DND-41 (cell line): ENCODE measurements around the gene JAKMIP1.

ENCODE experiments used
- ATAC-seq: fragments of 200-7000 bp; cut with Tn5 transposase; 3 replicates; pipeline ENCODE4 v1.9.1; 2021; ENCODE audit warnings: low read depth; ENCODE audit not compliant: insufficient read depth
- DNase-seq: peaks from one replicate; pipeline ENCODE4 v3.0.0-alpha.2; 2020
- H2AFZ ChIP-seq: 2 replicates; pipeline ENCODE4 v1.6.0; 2012; ENCODE audit warnings: low read depth, low read length
- H3K27ac ChIP-seq: 2 replicates; pipeline ENCODE4 v1.5.1; 2012; ENCODE audit warnings: low read length, inconsistent platforms
- H3K27me3 ChIP-seq: fragments of 200-600 bp; sonication (generic); 2 replicates; pipeline ENCODE4 v1.6.0; 2012; ENCODE audit warnings: low read length, mild to moderate bottlenecking, inconsistent platforms; ENCODE audit not compliant: insufficient read depth, poor library complexity
- H3K36me3 ChIP-seq: 2 replicates; pipeline ENCODE4 v1.5.1; 2012; ENCODE audit warnings: low read length, inconsistent platforms; ENCODE audit not compliant: insufficient read depth
- H3K4me1 ChIP-seq: 2 replicates; pipeline ENCODE4 v1.5.1; 2012; ENCODE audit warnings: mild to moderate bottlenecking, low read length; ENCODE audit not compliant: insufficient read depth
- H3K4me2 ChIP-seq: 2 replicates; pipeline ENCODE4 v1.6.0; 2012; ENCODE audit warnings: mild to moderate bottlenecking, moderate library complexity, low read length, inconsistent platforms; ENCODE audit not compliant: insufficient read depth
- H3K4me3 ChIP-seq, 2 experiments: fragments of 200-600 bp in 1 of 2; shearing (Covaris generic) in 1 of 2; 2 replicates each; pipeline ENCODE4 v1.5.1; 2012 to 2016; ENCODE audit warnings: inconsistent platforms in 2 of 2, low read length in 2 of 2, mild to moderate bottlenecking in 2 of 2, low read depth in 1 of 2, moderate library complexity in 1 of 2
- H3K79me2 ChIP-seq: 2 replicates; pipeline ENCODE4 v1.6.0; 2012; ENCODE audit warnings: low read length, inconsistent platforms; ENCODE audit not compliant: insufficient read depth
- H3K9ac ChIP-seq: 2 replicates; pipeline ENCODE4 v1.6.0; 2012; ENCODE audit warnings: low read depth, mild to moderate bottlenecking, inconsistent platforms, low read length, moderate library complexity
- H3K9me3 ChIP-seq: 2 replicates; pipeline ENCODE4 v1.5.1; 2012; ENCODE audit warnings: low read length, moderate library complexity, mild to moderate bottlenecking, inconsistent platforms; ENCODE audit not compliant: insufficient read depth, severe bottlenecking
- H4K20me1 ChIP-seq: 2 replicates; pipeline ENCODE4 v1.6.0; 2012; ENCODE audit warnings: low read length; ENCODE audit not compliant: insufficient read depth
- EZH2 ChIP-seq: IDR thresholded peaks from 3 replicates; pipeline ENCODE4 v1.6.1; 2012; ENCODE audit warnings: borderline replicate concordance, low read depth, mild to moderate bottlenecking, moderate library complexity, low read length, inconsistent platforms; ENCODE audit not compliant: severe bottlenecking
- TF ChIP-seq, protein P1 (sequence below): IDR thresholded peaks from 2 replicates; pipeline ENCODE4 v1.5.1; 2012; ENCODE audit warnings: borderline replicate concordance, low read length, moderate library complexity, mild to moderate bottlenecking; ENCODE audit not compliant: poor library complexity, severe bottlenecking; ENCODE audit errors: extremely low read depth

The JAKMIP1 gene

DNA sequence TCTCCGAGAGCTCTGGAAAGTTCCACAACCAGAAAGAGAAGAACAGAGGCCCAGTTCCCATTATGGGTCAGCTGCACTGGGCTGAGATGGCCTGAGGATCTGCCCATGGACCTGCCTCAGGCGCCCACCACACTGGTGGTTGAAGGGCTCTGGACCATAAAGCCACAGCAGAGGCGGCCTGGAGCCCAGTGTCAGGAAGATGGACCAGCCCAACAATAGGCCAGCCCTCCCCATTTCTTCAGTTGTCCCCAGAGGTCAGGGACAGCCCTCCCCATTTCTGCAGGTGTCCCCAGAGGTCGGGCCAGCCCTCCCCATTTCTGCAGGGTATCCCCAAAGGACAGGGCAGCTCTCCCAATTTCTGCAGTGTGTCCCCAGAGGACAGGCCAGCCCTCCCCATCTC is 144.9 kb downstream of the JAKMIP1 start:
- H3K36me3 ChIP-seq, result no peaks in the 10 kb centered on the region
- ATAC-seq (no peak), DNase-seq (no peak)
- H3K9ac ChIP-seq, result no peak overlapping the region
- no peaks in the 10 kb centered on the region for H3K27me3 ChIP-seq
- H4K20me1 ChIP-seq, result no peaks in the 10 kb centered on the region
- peaks cover 37% of the 10 kb centered on the region for H3K9me3 ChIP-seq
- no peak overlapping the region for H3K4me2 ChIP-seq
- no peaks in the 10 kb centered on the region for H3K79me2 ChIP-seq
- H3K4me3 ChIP-seq, result no peak overlapping the region
- H3K27ac ChIP-seq, result no peak overlapping the region
- H3K4me1 ChIP-seq, result no peaks in the 10 kb centered on the region
- no peak overlapping the region for H2AFZ ChIP-seq
- TF ChIP-seq, protein P1, sequence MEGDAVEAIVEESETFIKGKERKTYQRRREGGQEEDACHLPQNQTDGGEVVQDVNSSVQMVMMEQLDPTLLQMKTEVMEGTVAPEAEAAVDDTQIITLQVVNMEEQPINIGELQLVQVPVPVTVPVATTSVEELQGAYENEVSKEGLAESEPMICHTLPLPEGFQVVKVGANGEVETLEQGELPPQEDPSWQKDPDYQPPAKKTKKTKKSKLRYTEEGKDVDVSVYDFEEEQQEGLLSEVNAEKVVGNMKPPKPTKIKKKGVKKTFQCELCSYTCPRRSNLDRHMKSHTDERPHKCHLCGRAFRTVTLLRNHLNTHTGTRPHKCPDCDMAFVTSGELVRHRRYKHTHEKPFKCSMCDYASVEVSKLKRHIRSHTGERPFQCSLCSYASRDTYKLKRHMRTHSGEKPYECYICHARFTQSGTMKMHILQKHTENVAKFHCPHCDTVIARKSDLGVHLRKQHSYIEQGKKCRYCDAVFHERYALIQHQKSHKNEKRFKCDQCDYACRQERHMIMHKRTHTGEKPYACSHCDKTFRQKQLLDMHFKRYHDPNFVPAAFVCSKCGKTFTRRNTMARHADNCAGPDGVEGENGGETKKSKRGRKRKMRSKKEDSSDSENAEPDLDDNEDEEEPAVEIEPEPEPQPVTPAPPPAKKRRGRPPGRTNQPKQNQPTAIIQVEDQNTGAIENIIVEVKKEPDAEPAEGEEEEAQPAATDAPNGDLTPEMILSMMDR, result no peak
- no peak for TF ChIP-seq EZH2

DNA sequence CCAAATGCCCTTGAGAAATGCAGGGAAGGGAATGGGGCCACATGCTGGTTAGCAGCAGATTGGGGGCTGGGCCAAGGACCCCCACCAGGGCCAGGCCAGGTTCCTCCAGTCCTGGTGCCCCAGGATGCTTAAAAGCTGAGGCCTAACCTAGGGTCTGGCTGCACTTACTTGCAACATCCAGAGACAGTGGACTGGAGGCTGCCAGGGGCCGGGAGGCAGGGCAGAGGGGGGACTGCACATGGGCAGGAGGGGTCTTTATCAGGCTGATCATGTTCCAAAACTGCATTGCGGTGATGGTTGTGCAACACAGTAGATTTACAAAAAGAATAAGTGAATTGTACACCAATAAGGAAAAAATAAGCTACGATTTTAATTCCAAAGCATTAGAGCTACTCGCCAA is 145.3 kb downstream of the JAKMIP1 start:
- Histone ChIP-seq H3K4me2 (no peak overlapping the region), H3K9me3 (peaks cover 33% of the 10 kb centered on the region), H4K20me1 (no peaks in the 10 kb centered on the region), H3K79me2 (no peaks in the 10 kb centered on the region), H3K36me3 (no peaks in the 10 kb centered on the region), H3K27me3 (no peaks in the 10 kb centered on the region), H3K27ac (no peak overlapping the region), H3K4me3 (no peak overlapping the region), H3K4me1 (no peaks in the 10 kb centered on the region), H2AFZ (no peak overlapping the region), H3K9ac (no peak overlapping the region)
- ATAC-seq (no peak), DNase-seq (no peak)
- TF ChIP-seq, protein P1, result no peak
- TF ChIP-seq EZH2, result no peak

DNA sequence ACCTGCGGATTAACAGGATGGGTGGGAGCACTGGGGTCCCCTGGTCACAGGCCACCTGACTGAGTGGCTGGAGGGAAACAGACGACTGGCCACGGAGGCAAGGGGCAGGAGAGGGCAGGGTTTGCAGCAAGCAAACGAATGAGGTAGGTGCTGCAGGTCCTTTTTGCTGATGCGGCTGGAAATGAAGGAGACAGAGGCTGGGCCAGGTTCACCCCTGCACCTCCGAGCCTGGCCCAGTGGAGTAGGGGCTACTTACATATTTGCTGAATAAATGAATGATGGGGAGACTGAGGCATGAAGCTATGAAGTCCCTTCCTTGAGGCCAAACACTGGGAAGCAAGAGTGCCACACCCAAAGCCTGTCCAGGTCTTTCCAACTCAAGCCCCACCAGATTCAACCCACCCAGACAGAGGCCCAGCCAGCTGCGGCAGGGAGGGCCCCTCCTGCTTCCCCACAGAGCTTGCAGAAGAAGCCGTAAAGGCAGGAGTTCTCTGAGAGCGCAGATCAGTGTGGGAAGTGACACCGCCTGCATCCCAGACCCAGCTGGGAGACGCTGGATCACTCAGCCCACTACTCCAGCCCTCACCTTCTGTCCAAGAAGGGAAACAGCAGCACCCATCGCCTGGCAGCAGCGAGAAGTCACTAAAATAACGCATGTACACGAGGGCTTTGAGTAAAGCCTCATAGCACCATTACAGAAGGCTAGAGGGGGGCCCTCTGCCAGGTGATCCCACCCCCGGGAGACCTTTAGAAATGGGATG is 146.0 kb downstream of the JAKMIP1 start:
- DNase-seq (no peak), ATAC-seq (no peak)
- no peak overlapping the region for H2AFZ ChIP-seq
- H4K20me1 ChIP-seq, result no peaks in the 10 kb centered on the region
- peaks cover 27% of the 10 kb centered on the region for H3K9me3 ChIP-seq
- no peaks in the 10 kb centered on the region for H3K4me1 ChIP-seq
- H3K4me2 ChIP-seq, result no peak overlapping the region
- H3K27ac ChIP-seq, result no peak overlapping the region
- no peaks in the 10 kb centered on the region for H3K79me2 ChIP-seq
- H3K9ac ChIP-seq, result no peak overlapping the region
- no peak for TF ChIP-seq EZH2
- TF ChIP-seq, protein P1, result no peak
- H3K36me3 ChIP-seq, result no peaks in the 10 kb centered on the region
- H3K4me3 ChIP-seq, result no peak overlapping the region
- H3K27me3 ChIP-seq, result no peaks in the 10 kb centered on the region

DNA sequence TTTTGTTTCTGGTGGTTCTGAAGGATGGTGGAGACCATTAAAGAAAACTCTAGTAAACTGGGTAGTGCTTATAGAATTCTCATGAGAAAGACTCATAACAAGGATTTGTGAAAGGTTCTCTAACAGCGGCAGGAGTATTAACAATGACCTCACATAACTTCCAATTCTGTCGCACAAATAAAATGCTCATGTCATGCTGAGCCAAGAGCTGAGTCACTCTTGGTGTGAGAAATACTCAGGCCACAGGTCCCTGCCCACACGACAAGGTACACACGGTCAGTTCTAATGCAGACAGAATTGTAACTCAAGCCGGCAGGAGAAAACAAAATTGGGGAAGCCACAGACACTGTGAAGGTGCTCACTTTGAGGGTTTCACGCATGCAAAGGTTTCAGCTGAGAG is 147.7 kb downstream of the JAKMIP1 start:
- ATAC-seq, result no peak
- Histone ChIP-seq H4K20me1 (no peaks in the 10 kb centered on the region), H3K9me3 (peaks cover 11% of the 10 kb centered on the region), H3K79me2 (no peaks in the 10 kb centered on the region), H3K36me3 (no peaks in the 10 kb centered on the region), H2AFZ (no peak overlapping the region), H3K4me1 (no peaks in the 10 kb centered on the region), H3K4me2 (no peak overlapping the region), H3K27ac (no peak overlapping the region), H3K9ac (no peak overlapping the region), H3K4me3 (no peak overlapping the region), H3K27me3 (no peaks in the 10 kb centered on the region)
- no peak for DNase-seq
- TF ChIP-seq EZH2, result no peak
- TF ChIP-seq, protein P1, result no peak
